OCI-M2 (cell line): ENCODE measurements around the gene TTC16.

ENCODE experiments used
- DNase-seq: peaks from one replicate; lab custom pipeline; 2025; ENCODE audit not compliant: unreplicated experiment; lab: John Stamatoyannopoulos, UW

Gene TTC16, protein sequence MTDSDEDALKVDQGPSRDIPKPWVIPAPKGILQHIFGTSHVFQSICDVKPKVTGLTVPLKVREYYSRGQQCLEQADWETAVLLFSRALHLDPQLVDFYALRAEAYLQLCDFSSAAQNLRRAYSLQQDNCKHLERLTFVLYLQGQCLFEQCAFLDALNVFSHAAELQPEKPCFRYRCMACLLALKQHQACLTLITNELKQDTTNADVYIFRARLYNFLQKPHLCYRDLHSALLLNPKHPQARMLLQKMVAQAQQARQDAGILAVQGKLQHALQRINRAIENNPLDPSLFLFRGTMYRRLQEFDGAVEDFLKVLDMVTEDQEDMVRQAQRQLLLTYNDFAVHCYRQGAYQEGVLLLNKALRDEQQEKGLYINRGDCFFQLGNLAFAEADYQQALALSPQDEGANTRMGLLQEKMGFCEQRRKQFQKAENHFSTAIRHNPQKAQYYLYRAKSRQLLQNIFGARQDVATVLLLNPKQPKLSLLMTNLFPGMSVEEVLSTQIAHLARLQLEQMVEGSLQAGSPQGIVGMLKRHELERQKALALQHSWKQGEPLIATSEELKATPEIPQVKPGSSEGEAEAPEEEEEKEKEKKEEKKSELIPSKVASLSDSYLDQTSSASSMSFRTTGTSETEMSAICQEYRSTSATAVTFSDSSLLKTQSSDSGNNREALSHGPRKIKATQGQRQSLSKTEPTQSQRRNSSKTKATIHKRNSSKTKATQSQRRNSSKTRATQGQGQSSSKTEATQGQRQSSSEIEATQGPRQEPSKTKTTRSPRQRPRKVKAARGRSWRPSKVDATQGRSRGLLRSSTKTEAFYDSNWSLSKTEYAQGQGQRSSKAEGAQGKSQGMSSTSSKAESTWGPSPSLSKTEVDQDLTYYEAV

DNA sequence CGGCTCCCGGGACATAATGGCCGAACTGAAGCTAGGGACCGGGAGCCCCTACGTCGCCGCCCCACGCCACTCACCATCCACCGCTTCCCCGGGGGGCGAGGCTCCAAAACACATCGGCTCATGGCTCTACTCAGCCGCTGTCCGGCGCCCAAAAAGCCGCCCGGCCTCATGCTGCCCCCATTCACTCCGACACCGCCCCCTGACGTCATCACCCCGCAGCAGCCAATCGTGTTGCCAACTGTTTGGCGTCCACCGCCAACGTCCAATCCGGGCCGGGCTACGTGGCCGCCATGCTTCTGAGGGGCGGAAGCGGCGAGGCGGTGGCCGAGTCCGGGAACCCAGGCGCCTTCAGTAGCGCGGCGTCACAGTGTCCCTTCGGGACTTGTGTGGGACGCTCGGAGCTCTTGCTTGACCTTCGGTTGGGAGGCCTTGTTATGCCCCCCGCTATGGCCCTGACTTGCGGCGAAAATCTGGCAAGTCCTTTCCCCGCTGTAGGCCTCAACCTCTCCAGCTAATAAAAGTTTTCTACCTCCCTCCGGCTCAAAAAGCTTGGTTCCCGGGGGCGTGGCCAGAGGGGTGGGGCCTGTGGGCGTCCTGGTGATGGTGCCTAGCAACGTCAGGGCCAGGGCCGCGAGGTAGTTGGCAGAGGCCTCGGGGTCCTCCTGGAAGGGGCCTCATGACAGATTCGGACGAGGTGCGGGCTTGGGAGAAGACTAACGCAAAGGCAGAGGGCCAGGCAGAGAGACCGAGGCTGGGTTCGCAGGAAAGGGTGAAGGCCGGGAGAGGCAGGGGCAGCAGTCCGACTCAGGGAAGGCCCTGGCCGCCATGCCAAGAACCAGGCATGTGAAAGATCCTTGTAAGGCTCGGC lies at the start of gene TTC16, which contains the start of gene PTRH1:
Gene TTC16 (plus strand): TSS at position 610 of the 868 bp plus-strand sequence. CDS start 67 bp downstream, at position 677.
Gene PTRH1 (minus strand): TSS at position 194 of the 868 bp plus-strand sequence. CDS start 24 bp downstream, at position 170.
- peak; percentile 29 for DNase-seq

DNA sequence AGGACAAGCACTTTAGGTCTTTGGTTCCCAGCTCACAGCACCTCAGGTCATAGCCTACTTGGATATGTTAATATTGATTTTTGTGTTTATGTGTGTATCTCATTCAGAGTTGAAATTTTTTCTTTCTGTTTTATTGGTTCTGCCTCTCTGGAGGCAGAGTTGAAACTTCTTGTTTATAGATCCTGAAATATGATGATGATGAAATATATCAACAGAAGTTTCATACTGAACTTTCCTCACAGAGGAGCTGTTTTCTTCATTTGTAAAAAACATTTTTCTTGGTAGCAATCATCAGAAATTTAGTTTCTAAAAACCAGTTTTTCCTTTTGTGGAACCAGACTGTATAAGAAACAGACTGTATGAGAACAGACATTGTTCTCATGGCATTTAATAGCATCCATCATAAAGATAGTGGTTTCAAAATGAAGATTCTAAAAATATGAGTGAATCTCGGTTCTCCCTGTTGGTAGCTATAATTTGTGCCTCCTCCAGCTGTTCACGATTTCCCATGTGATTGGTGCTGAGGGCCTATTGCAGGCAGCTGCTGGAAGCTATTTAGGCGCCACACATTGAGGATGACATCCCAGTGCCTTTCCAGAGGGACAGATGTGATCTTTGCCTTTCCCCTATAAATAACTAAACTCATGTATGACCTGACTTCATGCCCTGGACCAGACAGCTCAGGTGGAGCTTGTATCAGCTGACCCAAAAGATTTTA lies 48.6 kb upstream of the TTC16 start:
- no peak for DNase-seq

DNA sequence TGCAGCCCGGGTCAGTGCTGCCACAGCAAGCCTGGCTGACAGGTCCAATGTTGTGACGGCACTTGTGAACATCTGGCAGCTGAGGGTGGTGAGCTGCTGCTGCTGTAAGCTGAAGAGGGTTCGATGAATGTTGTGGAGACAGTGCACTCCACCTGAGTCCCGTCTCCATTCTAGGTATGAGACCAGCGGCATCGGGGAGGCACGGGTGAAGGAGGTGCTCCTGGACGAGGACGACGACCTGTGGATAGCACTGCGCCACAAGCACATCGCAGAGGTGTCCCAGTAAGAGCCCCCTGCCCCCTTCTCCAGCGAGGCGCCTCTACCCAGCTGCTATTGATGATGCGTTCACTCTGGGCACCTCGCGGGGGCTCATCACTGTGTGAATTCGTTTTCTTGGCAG lies 48.0 kb upstream of the TTC16 start:
- DNase-seq: no peak

DNA sequence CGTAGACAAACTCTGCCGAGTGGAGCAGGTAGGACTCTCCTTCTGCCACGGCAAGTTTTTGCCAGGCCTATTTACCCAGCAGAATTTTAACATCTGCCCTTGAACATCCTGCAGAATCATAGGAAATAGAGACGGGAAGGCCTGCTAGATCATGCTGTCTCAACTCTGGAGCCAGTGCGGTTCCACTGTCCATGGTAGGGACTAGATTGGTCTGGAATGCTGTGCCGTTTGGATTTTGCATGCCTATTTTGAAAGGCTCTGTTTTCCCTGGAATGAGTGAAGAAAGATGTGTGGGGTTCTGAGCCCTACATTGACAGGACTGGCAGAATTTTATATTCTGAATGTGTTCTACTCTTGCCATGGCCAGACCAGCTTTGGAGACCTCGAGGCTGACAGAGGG lies 42.6 kb upstream of the TTC16 start:
- no peak for DNase-seq

DNA sequence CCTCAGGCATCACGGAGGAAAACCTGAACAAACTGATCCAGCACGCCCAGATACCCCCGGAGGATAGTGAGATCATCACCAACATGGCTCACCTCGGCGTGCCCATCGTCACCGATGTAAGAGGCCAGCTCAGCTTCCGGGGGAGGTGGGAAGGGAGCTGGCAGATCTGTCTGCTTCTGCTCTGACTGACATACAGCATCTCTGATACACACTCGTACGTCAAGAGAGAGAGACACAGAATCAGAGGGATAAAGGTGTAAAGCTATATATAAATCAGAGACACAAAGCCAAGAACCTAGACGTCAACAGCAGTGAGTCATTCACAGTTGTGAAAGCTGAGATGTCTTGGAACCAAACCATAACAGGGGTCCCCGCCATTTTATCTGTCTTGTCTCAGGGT lies 39.2 kb upstream of the TTC16 start:
- no peak for DNase-seq

DNA sequence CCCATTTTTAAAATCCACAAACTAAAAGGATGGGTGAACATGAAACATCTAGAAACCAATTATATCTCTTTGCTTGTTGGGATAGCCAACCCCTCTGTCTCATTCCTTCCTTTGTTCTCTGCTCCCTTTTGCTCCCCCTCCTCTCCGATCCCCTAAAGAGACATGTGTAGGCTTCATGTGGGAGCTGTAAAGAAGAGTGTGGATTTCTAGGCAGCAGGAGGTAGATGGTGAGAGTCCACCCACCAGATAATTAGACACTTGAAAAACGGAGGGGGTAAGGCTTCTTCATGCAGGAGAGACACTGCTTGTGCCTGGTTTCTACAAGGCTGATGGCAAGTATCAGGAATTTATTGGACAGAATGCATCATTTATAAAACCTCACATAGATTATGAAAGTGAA lies 36.4 kb upstream of the TTC16 start:
- no peak for DNase-seq

DNA sequence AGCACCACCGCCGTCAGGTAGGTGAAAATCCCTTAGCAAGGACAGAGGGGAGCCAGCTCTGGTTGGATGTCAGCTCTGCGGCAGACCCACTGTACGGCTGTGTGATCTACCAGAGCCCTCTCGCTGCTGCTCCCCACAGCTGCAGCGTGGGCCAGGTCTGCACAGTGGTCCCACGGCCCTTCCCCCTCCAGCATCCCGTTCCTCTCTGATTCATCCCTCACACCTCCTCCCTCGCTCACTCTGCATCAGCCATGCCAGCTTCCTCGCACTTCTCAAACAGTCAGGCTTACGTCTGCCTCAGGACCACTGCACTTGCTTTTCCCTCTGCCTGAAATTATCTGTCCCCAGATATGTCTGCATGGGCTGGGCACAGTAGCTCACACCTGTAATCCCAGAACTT lies 35.7 kb upstream of the TTC16 start:
- no peak for DNase-seq

DNA sequence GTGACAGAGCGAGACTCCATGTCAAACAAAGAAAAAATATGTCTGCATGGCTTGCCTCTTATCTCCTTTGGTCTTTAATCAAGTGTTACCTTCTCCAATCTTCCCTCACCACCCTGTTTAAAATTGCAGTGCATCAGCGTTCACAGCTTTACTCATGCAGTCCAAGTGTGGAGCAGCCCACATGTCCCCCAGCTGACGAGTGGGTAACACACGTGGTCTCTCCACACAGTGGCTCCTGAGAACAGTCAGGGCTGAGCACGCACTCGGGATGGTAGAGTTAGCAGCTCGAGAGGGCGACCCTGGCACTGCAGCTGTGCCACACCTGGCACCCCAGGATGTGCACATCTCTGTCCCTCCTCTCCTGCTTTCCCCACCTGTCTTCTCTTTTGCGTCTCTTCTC lies 35.0 kb upstream of the TTC16 start:
- DNase-seq: no peak

DNA sequence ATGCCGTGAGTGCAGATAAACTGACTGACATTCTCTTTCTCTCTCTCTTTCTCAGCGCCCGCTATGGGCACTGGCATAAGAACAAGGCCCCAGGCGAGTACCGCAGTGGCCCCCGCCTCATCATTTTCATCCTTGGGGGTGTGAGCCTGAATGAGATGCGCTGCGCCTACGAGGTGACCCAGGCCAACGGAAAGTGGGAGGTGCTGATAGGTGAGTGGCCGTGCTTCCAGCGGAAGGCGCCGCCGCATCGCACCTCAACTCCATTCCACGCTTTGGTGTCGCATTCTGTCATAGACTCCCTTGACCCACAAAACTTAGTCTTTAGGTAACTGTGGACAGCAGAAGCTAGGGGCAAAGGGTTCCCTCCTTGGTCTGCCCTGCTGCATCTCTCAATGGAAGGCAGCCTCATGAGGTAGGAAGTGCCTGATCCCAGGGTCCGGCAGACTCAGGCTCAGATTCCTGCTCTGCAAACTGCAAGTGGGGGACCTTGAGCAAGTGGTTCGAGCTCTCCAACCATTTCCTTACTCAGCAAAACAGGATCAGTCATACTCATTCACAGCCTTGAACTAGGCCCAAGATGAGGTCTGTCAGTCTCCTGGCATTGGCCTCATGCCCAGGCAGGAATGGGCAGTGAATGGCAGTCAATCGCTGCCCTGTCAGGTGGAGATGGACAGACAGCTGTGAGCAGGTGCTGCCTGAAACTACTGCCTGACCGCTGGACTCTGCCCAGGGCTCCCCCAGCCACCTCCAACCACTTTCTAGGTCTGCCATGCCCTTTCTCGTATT lies 33.3 kb upstream of the TTC16 start:
- DNase-seq: no peak

DNA sequence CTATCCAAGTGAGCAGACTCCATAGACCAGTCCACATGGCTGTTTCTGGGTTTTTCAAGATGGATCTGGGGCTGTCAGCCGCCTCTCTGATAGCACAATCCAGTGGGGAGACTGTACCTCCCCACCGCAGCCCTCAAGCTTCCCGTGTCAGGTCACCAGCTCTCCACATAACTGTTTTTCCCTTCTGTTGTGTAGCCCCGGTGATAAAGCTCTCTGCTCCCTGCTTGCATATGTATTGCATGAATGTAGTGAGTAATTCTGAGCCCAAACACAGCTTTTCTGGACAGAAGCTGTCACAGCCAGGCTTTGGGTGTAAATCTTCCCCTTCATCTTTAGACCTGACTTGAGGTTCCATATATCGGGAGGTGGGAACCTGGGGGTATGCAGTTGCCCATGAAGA lies 32.2 kb upstream of the TTC16 start:
- no peak for DNase-seq

DNA sequence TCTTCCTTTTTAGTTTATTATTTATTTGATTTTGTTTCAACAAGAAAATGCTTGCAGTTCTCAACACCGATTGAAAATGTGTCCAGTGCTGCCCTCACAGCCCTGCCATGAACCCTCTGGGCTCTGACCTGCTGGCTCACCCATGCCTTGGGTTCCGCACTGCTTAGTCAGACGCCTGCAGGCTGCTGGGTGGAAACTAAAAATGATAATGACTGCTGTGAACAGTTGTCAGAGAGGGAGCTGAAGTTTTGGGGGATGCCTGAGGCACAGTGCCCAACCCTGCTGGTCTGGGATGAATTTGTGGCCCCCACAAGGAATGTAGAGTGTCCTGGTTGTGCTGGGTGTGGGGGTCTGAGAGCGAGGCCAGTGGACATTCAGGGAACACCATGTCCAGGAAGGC lies 31.3 kb upstream of the TTC16 start:
- no peak for DNase-seq

DNA sequence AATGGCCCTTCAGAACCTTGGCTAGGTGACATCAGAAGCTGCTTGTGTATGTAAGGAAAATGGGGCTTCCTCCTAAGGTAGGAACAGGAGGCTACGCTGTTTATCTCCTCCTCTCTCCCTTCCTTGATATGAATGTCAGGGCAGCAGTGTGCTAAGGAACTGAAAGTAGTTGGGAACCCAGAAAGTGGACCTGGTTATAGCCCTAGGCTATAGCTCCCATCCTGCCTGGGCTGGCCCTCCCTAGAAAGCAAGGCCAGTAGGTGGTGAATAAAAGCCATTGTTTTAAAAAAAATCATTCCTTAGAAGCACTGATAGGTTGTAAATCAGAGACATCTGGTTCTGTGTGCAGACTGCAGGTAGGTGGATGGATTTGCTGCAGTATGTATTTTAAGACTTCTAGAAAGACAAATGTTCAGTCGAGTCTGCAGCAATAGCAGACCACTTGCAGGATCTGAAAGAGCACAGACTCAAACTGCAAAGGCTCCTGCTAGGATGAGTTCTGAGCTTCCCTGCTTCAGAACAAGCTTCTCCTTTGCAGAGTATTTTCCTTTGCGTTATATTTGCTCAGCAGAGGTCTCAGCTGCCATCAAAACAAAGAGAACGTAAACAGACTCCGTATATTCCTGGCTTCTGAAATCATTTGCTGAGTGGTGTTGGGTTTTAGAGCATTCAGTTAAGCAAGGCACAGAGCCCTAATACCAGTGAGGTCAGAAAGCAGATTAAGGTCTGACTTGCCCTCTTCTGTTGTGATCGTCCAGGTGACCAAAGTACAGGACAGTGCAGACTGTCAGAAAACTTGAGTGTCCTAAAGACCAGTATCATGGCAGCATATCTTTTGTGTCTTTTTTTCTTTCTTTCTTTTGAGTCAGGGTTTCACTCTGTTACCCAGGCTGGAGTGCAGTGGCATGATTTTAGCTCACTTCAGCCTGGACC lies 29.2 kb upstream of the TTC16 start:
- no peak for DNase-seq

DNA sequence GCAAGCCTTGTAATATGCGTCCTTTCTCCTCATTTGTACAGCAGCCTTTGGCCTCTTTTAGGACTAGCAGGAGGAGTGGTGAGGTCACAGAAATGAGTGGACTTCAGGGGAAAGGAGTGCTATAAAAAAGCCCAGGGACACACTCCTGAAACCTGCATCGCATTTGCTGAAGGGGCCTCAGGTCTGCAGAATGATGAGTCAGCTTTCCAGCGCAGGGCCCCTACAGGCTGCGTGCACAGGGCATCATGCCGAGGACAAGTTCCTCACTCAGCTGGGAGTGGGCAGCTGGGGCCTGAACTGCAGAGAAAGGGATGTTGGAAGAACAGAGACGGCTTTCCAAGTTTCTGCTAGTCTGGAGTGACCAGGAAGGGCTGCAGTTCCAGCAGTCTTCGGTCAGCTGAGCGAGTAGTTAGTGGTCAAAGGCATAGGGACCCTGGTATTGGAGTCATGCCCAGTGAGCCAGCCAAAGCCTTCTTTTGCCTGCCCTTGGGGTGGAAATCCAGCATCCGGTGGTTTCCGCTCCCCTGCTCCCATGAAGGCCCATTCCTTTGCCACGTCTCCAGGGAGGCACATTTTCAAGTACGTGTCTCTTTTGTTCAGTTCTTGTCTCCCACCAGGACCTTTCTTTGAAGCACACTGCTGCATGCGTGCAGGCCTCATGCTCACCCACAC lies 26.4 kb upstream of the TTC16 start:
- DNase-seq: no peak

DNA sequence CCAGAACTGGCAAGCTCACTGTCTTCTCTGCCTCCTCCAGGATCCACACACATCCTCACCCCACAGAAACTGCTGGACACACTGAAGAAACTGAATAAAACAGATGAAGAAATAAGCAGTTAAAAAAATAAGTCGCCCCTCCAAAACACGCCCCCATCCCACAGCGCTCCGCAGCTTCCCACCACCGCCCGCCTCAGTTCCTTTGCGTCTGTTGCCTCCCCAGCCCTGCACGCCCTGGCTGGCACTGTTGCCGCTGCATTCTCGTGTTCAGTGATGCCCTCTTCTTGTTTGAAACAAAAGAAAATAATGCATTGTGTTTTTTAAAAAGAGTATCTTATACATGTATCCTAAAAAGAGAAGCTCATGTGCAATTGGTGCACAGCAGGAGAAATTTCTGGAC lies 25.1 kb upstream of the TTC16 start:
- no peak for DNase-seq

DNA sequence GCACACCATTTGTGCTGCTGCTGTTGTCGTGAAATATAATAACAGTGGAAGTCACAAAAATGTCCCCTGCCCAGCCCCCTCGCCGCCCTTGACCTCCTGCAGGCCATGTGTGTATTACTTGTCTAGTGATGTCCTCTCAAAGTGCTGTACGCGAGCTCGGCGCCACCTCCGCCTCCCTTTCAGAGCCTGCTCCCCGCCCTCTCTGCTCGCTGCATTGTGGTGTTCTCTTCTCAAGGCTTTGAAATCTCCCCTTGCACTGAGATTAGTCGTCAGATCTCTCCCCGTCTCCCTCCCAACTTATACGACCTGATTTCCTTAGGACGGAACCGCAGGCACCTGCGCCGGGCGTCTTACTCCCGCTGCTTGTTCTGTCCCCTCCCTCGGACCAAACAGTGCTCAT lies 23.8 kb upstream of the TTC16 start:
- no peak for DNase-seq

DNA sequence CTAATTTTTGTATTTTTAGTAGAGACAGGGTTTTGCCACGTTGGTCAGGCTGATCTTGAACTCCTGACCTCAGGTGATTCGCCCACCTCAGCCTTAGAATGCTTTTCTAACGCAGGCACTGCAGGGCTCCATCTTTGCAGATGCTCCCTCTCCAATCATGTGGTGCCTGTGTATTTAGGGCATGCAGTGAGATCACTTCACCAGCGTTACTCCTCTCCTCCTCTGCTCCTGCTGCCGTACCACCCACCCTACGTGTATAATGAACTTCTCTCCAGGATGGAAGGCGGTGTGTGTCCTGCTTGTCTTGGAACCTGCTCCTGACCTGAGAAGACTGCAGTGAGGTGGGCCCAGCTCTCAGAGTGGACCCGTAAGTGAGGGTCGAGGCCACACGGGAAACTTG lies 22.7 kb upstream of the TTC16 start:
- no peak for DNase-seq

DNA sequence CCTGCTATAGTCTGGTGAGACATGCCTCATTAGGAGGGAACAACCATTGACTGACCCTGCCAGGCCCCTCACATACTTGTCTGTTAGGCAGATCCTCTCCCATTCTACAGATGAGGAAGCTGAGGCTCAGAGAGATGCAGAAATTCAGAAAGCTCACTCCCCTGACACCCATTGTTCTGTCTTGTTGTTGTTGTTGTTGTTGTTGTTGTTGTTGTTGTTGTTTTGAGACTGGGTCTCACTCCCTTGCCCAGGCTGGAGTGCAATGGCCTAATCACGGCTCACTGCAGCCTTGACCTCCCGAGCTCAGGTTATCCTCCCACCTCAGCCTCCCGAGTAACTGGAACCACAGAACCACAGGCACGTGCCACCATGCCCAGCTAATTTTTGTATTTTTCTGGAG lies 22.2 kb upstream of the TTC16 start:
- no peak for DNase-seq
